Fibroblast of lung (primary cell): Measurements from ENCODE around the gene NCOA1. TPM values are rescaled to one million over a fixed set of nuclear protein-coding genes. Genes with fewer than 3 reads are reported as not detected.
"Not testable (repeated sequence)": the region's sequence is repeated elsewhere in the genome, so short reads cannot be mapped to it uniquely, and the experiment has no call there.

Source experiments
- DNase-seq, 2 donors: peaks; one replicate each; pipeline versions ENCODE4 v3.0.0 to v3.0.0-alpha.2; 2010; ENCODE audit warnings: low read depth in 2 of 2
- H2AFZ ChIP-seq: 2 replicates; pipeline ENCODE4 v1.5.1; 2012; ENCODE audit warnings: low read length, control low read depth, inconsistent platforms
- H3K27ac ChIP-seq: 2 replicates; pipeline ENCODE4 v1.5.1; 2011; ENCODE audit warnings: low read length, control low read depth; ENCODE audit not compliant: insufficient read depth
- H3K27me3 ChIP-seq: 2 replicates; pipeline ENCODE4 v1.5.1; 2011; ENCODE audit warnings: mild to moderate bottlenecking, low read length; ENCODE audit not compliant: control insufficient read depth, insufficient read depth
- H3K36me3 ChIP-seq: 2 replicates; pipeline ENCODE4 v1.5.1; 2011; ENCODE audit warnings: low read length; ENCODE audit not compliant: control insufficient read depth, insufficient read depth
- H3K4me1 ChIP-seq: 2 replicates; pipeline ENCODE4 v1.5.1; 2011; ENCODE audit warnings: low read length; ENCODE audit not compliant: control insufficient read depth, insufficient read depth; ENCODE audit errors: extremely low read depth
- H3K4me2 ChIP-seq: 2 replicates; pipeline ENCODE4 v1.5.1; 2011; ENCODE audit warnings: low read length, control low read depth; ENCODE audit not compliant: insufficient read depth; ENCODE audit errors: extremely low read depth
- H3K4me3 ChIP-seq, 4 experiments: fragments of 200-600 bp in 1 of 4; sonication (generic) in 1 of 4; replicated peaks in 1 of 4; 2 replicates each; pipeline ENCODE4 v1.5.1; 2011 to 2016; ENCODE audit warnings: low read length in 4 of 4, low read depth in 3 of 4, mild to moderate bottlenecking in 3 of 4, control low read depth in 2 of 4, inconsistent platforms in 1 of 4, mixed read lengths in 1 of 4; ENCODE audit not compliant: insufficient read depth in 1 of 4; ENCODE audit errors: control extremely low read depth in 1 of 4
- H3K79me2 ChIP-seq: 2 replicates; pipeline ENCODE4 v1.5.1; 2012; ENCODE audit warnings: mild to moderate bottlenecking, low read length, inconsistent platforms; ENCODE audit not compliant: control insufficient read depth, insufficient read depth
- H3K9ac ChIP-seq: 2 replicates; pipeline ENCODE4 v1.5.1; 2011; ENCODE audit warnings: mild to moderate bottlenecking, low read length, control low read depth; ENCODE audit not compliant: insufficient read depth
- H3K9me3 ChIP-seq: 2 replicates; pipeline ENCODE4 v1.5.1; 2012; ENCODE audit warnings: low read depth, low read length; ENCODE audit not compliant: control insufficient read depth, insufficient read depth
- H4K20me1 ChIP-seq: 2 replicates; pipeline ENCODE4 v1.5.1; 2011; ENCODE audit warnings: low read length; ENCODE audit not compliant: control insufficient read depth, insufficient read depth; ENCODE audit errors: extremely low read depth
- EZH2 ChIP-seq: IDR thresholded peaks from 2 replicates; pipeline ENCODE4 v1.5.1; 2012; ENCODE audit warnings: low read length, control low read depth, mild to moderate bottlenecking; ENCODE audit errors: missing control alignments
- polyA plus RNA-seq, 2 donors: library from polyadenylated mRNA; depleted of rRNA in 1 of 2; stranded (reverse) in 1 of 2; unstranded in 1 of 2; fragments of >200 nt; gene quantifications; 2 replicates each; pipeline ENCODE4 v1.2.1, GENCODE V29; 2011 to 2012; ENCODE audit warnings: missing spikeins in 1 of 2
- total RNA-seq: library from RNA; depleted of rRNA; stranded (reverse); fragments of >200 nt; gene quantifications from 2 replicates; pipeline ENCODE4 v1.2.1, GENCODE V29; 2014
- TF ChIP-seq, protein P1 (sequence below), 2 donors: IDR thresholded peaks in 1 of 2; conservative IDR thresholded peaks in 1 of 2; 1 replicate in 1 of 2; 2 replicates in 1 of 2; pipeline ENCODE4 v1.5.1; 2011 to 2012; ENCODE audit warnings: low read length in 2 of 2, control low read depth in 1 of 2, inconsistent platforms in 1 of 2, low read depth in 1 of 2, mild to moderate bottlenecking in 1 of 2

NCOA1 gene
- total and polyA plus RNA-seq, 2 donors (not counting 1 experiment from before 2014, with no cell fraction given) = 15.5 to 19.8 TPM

DNA sequence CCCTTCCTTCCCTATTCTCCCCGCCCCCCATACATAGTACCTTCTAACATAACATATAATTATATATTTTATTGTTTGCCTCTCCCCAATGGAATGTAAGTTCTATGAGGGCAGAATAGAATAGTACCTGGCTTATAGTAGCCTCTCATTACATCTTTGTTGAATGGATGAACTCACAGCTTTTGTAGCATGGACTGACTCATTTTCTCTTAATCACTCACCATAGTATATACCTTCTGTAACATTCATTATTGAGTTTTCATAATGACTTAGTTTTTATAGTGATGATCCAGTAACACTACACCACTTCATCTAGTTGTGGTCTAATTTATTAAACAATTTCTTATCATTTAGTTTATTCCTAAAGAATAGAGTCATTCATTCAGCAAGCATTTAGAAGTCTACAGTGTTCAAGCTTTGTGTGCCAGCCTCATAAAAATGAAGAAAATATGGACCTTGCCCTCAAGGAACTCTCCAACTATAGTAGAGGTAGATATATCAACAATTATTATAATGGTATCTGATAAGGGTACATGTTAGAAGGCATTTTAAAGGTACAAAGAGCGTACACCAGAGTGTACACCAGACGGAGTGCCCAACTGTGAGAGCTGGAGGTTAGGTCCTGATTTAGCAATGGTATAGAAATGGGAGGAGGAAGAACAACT is 31.1 kb downstream of the NCOA1 start:
- no peak overlapping the region for H3K27ac ChIP-seq
- H3K4me3 ChIP-seq = no peak overlapping the region
- H3K36me3 ChIP-seq = no peaks in the 10 kb centered on the region
- H2AFZ ChIP-seq = no peak overlapping the region
- H4K20me1 ChIP-seq = no peaks in the 10 kb centered on the region
- no peak for TF ChIP-seq EZH2
- TF ChIP-seq, protein P1, sequence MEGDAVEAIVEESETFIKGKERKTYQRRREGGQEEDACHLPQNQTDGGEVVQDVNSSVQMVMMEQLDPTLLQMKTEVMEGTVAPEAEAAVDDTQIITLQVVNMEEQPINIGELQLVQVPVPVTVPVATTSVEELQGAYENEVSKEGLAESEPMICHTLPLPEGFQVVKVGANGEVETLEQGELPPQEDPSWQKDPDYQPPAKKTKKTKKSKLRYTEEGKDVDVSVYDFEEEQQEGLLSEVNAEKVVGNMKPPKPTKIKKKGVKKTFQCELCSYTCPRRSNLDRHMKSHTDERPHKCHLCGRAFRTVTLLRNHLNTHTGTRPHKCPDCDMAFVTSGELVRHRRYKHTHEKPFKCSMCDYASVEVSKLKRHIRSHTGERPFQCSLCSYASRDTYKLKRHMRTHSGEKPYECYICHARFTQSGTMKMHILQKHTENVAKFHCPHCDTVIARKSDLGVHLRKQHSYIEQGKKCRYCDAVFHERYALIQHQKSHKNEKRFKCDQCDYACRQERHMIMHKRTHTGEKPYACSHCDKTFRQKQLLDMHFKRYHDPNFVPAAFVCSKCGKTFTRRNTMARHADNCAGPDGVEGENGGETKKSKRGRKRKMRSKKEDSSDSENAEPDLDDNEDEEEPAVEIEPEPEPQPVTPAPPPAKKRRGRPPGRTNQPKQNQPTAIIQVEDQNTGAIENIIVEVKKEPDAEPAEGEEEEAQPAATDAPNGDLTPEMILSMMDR (conservative IDR thresholded peaks at IDR 0.05 in 1 of 2, IDR thresholded peaks at IDR 0.05 in 1 of 2; ENCODE audit: low read depth in 1 of 2, low read length in 2 of 2) = no peak
- no peak overlapping the region for H3K9ac ChIP-seq
- H3K4me2 ChIP-seq = no peak overlapping the region
- DNase-seq = no peak
- H3K4me1 ChIP-seq = no peaks in the 10 kb centered on the region
- no peaks in the 10 kb centered on the region for H3K79me2 ChIP-seq
- no peaks in the 10 kb centered on the region for H3K9me3 ChIP-seq
- no peaks in the 10 kb centered on the region for H3K27me3 ChIP-seq

DNA sequence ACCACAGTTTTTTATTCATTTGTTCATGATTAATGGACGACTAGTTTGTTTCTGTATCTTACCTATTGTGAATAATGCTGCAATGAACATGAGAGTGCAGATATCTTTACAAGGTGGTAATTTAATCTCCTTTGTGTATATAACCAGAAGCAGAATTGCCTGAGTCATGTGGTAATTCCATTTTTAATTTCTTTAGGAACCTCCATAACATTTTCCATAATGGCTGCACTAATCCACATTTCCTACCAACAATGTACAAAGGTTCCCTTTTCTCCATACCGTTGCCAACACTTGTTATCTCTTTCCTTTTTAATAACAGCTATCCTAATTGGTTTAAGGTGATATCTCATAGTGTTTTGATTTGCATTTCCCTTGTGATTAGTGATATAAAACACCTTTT is 36.5 kb downstream of the NCOA1 start:
- Histone ChIP-seq H4K20me1 (no peaks in the 10 kb centered on the region), H3K4me3 (no peak overlapping the region), H3K4me2 (no peak overlapping the region), H2AFZ (no peak overlapping the region), H3K79me2 (no peaks in the 10 kb centered on the region), H3K27ac (no peak overlapping the region), H3K9ac (no peak overlapping the region), H3K9me3 (no peaks in the 10 kb centered on the region), H3K36me3 (no peaks in the 10 kb centered on the region), H3K4me1 (no peaks in the 10 kb centered on the region), H3K27me3 (no peaks in the 10 kb centered on the region)
- DNase-seq = no peak
- TF ChIP-seq EZH2 = no peak
- TF ChIP-seq, protein P1 (conservative IDR thresholded peaks at IDR 0.05 in 1 of 2, IDR thresholded peaks at IDR 0.05 in 1 of 2; ENCODE audit: low read depth in 1 of 2, low read length in 2 of 2) = no peak

DNA sequence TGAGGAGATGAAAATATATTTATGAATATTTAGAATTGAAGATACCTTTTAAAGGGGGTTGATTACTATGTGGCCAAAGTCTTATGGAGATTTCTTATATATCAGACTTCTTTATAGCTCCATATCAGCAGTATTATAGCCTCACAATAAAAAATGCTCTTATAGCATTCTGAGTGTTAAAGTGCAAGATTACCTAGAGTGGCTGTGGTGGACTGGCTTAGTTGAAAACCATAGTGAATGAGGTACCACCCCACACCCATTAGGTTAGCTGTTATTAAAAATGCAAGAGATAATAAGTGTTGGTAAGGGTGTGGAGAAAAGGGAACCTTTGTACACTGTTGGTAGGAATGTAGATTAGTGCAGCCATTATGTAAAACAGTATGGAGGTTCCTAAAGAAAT is 39.7 kb downstream of the NCOA1 start:
- H3K27me3 ChIP-seq = no peaks in the 10 kb centered on the region
- H2AFZ ChIP-seq = no peak overlapping the region
- no peaks in the 10 kb centered on the region for H3K36me3 ChIP-seq
- no peak overlapping the region for H3K4me2 ChIP-seq
- H3K4me3 ChIP-seq = no peak overlapping the region
- H3K79me2 ChIP-seq = no peaks in the 10 kb centered on the region
- H3K9me3 ChIP-seq = no peaks in the 10 kb centered on the region
- no peaks in the 10 kb centered on the region for H3K4me1 ChIP-seq
- H4K20me1 ChIP-seq = no peaks in the 10 kb centered on the region
- TF ChIP-seq EZH2 = no peak
- TF ChIP-seq, protein P1 (conservative IDR thresholded peaks at IDR 0.05 in 1 of 2, IDR thresholded peaks at IDR 0.05 in 1 of 2; ENCODE audit: low read depth in 1 of 2, low read length in 2 of 2) = no peak
- H3K9ac ChIP-seq = no peak overlapping the region
- H3K27ac ChIP-seq = no peak overlapping the region
- DNase-seq = no peak

DNA sequence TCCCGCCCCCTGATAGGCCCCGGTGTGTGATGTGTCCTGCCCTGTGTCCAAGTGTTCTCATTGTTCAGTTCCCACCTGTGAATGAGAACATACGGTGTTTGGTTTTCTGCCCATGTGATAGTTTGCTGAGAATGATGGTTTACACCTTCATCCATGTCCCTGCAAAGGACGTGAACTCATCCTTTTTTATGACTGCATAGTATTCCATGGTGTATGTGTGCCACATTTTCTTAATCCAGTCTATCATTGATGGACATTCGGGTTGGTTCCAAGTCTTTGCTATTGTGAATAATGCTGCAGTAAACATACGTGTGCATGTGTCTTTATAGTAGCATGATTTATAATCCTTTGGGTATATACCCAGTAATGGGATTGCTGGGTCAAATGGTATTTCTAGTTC is 40.6 kb downstream of the NCOA1 start:
- H3K9ac ChIP-seq, H3K36me3 ChIP-seq, H3K79me2 ChIP-seq, H3K4me2 ChIP-seq, H3K27ac ChIP-seq, H3K4me3 ChIP-seq, DNase-seq, H2AFZ ChIP-seq, H3K4me1 ChIP-seq, H3K27me3 ChIP-seq, H4K20me1 ChIP-seq, H3K9me3 ChIP-seq: not testable (repeated sequence)

DNA sequence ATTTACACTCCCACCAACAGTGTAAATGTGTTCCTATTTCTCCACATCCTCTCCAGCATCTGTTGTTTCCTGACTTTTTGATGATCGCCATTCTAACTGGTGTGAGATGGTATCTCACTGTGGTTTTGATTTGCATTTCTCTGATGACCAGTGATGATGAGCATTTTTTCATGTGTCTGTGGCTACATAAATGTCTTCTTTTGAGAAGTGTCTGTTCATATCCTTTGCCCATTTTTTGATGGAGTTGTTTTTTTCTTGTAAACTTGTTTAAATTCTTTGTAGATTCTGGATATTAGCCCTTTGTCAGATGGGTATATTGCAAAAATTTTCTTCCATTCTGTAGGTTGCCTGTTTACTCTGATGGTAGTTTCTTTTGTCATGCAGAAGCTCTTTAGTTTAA is 41.0 kb downstream of the NCOA1 start:
- not testable (repeated sequence) for H3K79me2 ChIP-seq, H3K9me3 ChIP-seq, H2AFZ ChIP-seq, H3K27me3 ChIP-seq, H3K4me2 ChIP-seq, H3K9ac ChIP-seq, H3K4me1 ChIP-seq, H3K36me3 ChIP-seq, DNase-seq, H3K27ac ChIP-seq, H3K4me3 ChIP-seq, H4K20me1 ChIP-seq
